Thyroid gland (tissue), 4 donors: ENCODE measurements around the gene MAGI2.

ENCODE experiments used
- POLR2A ChIP-seq, 2 donors: fragments of 450-650 bp; IDR thresholded peaks; one replicate each; pipeline ENCODE4 v1.6.1; 2017; ENCODE audit warnings: antibody characterized with exemption in 2 of 2, mild to moderate bottlenecking in 2 of 2, moderate library complexity in 1 of 2
- TF ChIP-seq, protein P1 (sequence below), 6 experiments: fragments of 200-600 bp in 3 of 6; fragments of 450-650 bp in 3 of 6; sonication (generic) in 3 of 6; IDR thresholded peaks; one replicate each; pipeline ENCODE4 v1.5.1; 2016 to 2019; ENCODE audit warnings: antibody characterized with exemption in 6 of 6, mild to moderate bottlenecking in 2 of 6, inconsistent platforms in 1 of 6, moderate library complexity in 1 of 6

DNA sequence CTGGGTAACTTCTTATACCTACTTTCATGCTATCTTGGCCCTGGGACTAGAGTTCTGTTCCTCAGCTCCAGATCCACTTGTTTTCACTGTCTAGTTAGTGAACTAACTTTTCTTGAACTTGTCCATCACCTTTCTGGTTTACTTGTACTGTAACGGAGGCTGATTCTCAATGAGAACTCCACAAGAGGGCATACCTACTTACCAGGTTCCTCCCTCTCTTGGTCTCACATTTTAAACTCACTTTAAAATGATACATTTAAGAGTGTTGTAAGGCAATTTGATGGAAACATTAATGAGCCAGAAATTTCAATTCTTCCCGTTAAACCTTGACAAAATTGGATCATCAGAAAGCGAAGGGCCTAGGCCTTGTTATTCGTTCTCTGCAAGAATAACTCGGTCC, 111.6 kb downstream of the MAGI2 start:
- TF ChIP-seq, protein P1, sequence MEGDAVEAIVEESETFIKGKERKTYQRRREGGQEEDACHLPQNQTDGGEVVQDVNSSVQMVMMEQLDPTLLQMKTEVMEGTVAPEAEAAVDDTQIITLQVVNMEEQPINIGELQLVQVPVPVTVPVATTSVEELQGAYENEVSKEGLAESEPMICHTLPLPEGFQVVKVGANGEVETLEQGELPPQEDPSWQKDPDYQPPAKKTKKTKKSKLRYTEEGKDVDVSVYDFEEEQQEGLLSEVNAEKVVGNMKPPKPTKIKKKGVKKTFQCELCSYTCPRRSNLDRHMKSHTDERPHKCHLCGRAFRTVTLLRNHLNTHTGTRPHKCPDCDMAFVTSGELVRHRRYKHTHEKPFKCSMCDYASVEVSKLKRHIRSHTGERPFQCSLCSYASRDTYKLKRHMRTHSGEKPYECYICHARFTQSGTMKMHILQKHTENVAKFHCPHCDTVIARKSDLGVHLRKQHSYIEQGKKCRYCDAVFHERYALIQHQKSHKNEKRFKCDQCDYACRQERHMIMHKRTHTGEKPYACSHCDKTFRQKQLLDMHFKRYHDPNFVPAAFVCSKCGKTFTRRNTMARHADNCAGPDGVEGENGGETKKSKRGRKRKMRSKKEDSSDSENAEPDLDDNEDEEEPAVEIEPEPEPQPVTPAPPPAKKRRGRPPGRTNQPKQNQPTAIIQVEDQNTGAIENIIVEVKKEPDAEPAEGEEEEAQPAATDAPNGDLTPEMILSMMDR (IDR thresholded peaks at IDR 0.05): no peak
- no peak for TF ChIP-seq POLR2A (IDR thresholded peaks at IDR 0.05)
